CD14-positive monocyte (primary cell): ENCODE results near the gene BAIAP2L2. TPM values are rescaled to one million over a fixed set of nuclear protein-coding genes. Genes with fewer than 3 reads are reported as not detected.

Experiments used
- DNase-seq, 3 donors: peaks; one replicate each; pipeline ENCODE4 v3.0.0-alpha.2; 2011 to 2022
- H2AFZ ChIP-seq: 2 replicates; pipeline ENCODE4 v1.6.0; 2012; ENCODE audit warnings: mild to moderate bottlenecking, low read depth, low read length, inconsistent platforms; ENCODE audit not compliant: insufficient read depth, poor library complexity, severe bottlenecking
- H3K27ac ChIP-seq, 2 donors: 1 replicate in 1 of 2; 2 replicates in 1 of 2; pipeline ENCODE4 v1.5.1; 2012 to 2013; ENCODE audit warnings: low read length in 2 of 2, control low read depth in 1 of 2, inconsistent platforms in 1 of 2, low read depth in 1 of 2, mild to moderate bottlenecking in 1 of 2
- H3K27me3 ChIP-seq, 2 donors: one replicate each; pipeline versions ENCODE4 v1.6.0 to v1.6.1; 2011 to 2013; ENCODE audit warnings: low read length in 2 of 2; ENCODE audit not compliant: control insufficient read depth in 2 of 2, insufficient read depth in 2 of 2
- H3K36me3 ChIP-seq, 2 donors: replicated peaks in 1 of 2; 1 replicate in 1 of 2; 2 replicates in 1 of 2; pipeline versions ENCODE4 v1.5.1 to v1.6.1; 2012 to 2013; ENCODE audit warnings: low read length in 2 of 2, control low read depth in 1 of 2, inconsistent platforms in 1 of 2, mild to moderate bottlenecking in 1 of 2; ENCODE audit not compliant: insufficient read depth in 2 of 2, control insufficient read depth in 1 of 2
- H3K4me1 ChIP-seq, 2 donors: 1 replicate in 1 of 2; 2 replicates in 1 of 2; pipeline versions ENCODE4 v1.5.1 to v1.6.1; 2012 to 2013; ENCODE audit warnings: low read length in 2 of 2, control low read depth in 1 of 2, inconsistent platforms in 1 of 2, mild to moderate bottlenecking in 1 of 2, moderate library complexity in 1 of 2; ENCODE audit not compliant: insufficient read depth in 2 of 2, control insufficient read depth in 1 of 2
- H3K4me2 ChIP-seq: replicated peaks from 2 replicates; pipeline ENCODE3; 2012; ENCODE audit warnings: low read length, moderate library complexity, mild to moderate bottlenecking; ENCODE audit not compliant: poor library complexity, severe bottlenecking; ENCODE audit errors: extremely low read depth
- H3K4me3 ChIP-seq, 3 experiments: fragments of 200-600 bp in 1 of 3; sonication (generic) in 1 of 3; replicated peaks in 1 of 3; 1 replicate in 2 of 3; 2 replicates in 1 of 3; pipeline ENCODE4 v1.5.1; 2011 to 2013; ENCODE audit warnings: low read length in 3 of 3, mild to moderate bottlenecking in 3 of 3, control low read depth in 2 of 3, low read depth in 2 of 3, inconsistent platforms in 1 of 3, moderate library complexity in 1 of 3
- H3K79me2 ChIP-seq: 2 replicates; pipeline ENCODE4 v1.6.0; 2012; ENCODE audit warnings: mild to moderate bottlenecking, control low read depth, inconsistent platforms, low read length, moderate library complexity; ENCODE audit not compliant: insufficient read depth
- H3K9ac ChIP-seq: 2 replicates; pipeline ENCODE4 v1.6.0; 2017; ENCODE audit warnings: low read length, mild to moderate bottlenecking; ENCODE audit not compliant: insufficient read depth, poor library complexity, severe bottlenecking
- H3K9me3 ChIP-seq, 2 donors: replicated peaks in 1 of 2; 1 replicate in 1 of 2; 2 replicates in 1 of 2; pipeline versions ENCODE4 v1.5.1 to v1.6.1; 2012 to 2013; ENCODE audit warnings: low read length in 2 of 2, control low read depth in 1 of 2; ENCODE audit not compliant: control insufficient read depth in 1 of 2, insufficient read depth in 1 of 2
- H4K20me1 ChIP-seq: 2 replicates; pipeline ENCODE4 v1.6.0; 2012; ENCODE audit warnings: mild to moderate bottlenecking, low read length, control low read depth, moderate library complexity; ENCODE audit not compliant: insufficient read depth
- H3K27ac Mint-ChIP-seq, 7 donors: one replicate each; pipeline ENCODE4 v1.8.0; 2020; ENCODE audit warnings: mild to moderate bottlenecking in 7 of 7, mixed read lengths in 7 of 7, moderate library complexity in 6 of 7, inconsistent platforms in 2 of 7
- H3K27me3 Mint-ChIP-seq, 3 donors: one replicate each; pipeline ENCODE4 v1.8.0; 2021 to 2022; ENCODE audit warnings: low read depth in 3 of 3, mild to moderate bottlenecking in 3 of 3, mixed read lengths in 3 of 3, moderate library complexity in 3 of 3, inconsistent platforms in 1 of 3
- H3K36me3 Mint-ChIP-seq, 2 donors: one replicate each; pipeline ENCODE4 v1.8.0; 2020; ENCODE audit warnings: mixed read lengths in 2 of 2, inconsistent platforms in 1 of 2, mild to moderate bottlenecking in 1 of 2
- H3K4me1 Mint-ChIP-seq: one replicate; pipeline ENCODE4 v1.8.0; 2020; ENCODE audit warnings: mild to moderate bottlenecking, mixed read lengths
- H3K4me3 Mint-ChIP-seq, 2 donors: one replicate each; pipeline ENCODE4 v1.8.0; 2020; ENCODE audit warnings: mild to moderate bottlenecking in 2 of 2, mixed read lengths in 2 of 2, moderate library complexity in 1 of 2
- H3K9me3 Mint-ChIP-seq, 7 donors: one replicate each; pipeline ENCODE4 v1.8.0; 2020 to 2022; ENCODE audit warnings: mixed read lengths in 7 of 7, mild to moderate bottlenecking in 6 of 7, moderate library complexity in 6 of 7, inconsistent platforms in 2 of 7
- CTCF ChIP-seq: fragments of 200-600 bp; IDR thresholded peaks from one replicate; pipeline ENCODE4 v1.8.0; 2022; ENCODE audit warnings: antibody characterized with exemption, mild to moderate bottlenecking
- WGBS: methylation state at CpG from one replicate; pipeline ENCODE4 v1.1.5; 2013; ENCODE audit warnings: missing lambda C conversion rate; ENCODE audit not compliant: insufficient coverage; 5-methylcytosine and 5-hydroxymethylcytosine counted together
- intact Hi-C, 2 donors: fragments of 100-400 bp; cut with micrococcal nuclease; formaldehyde crosslinking; loops; one replicate each; pipeline versions ENCODE4 v1.15.0 to v1.15.1; 2023
- polyA plus RNA-seq, 3 donors: library from polyadenylated mRNA; depleted of rRNA in 1 of 3; unstranded in 2 of 3; stranded (reverse) in 1 of 3; fragments of 300-500 nt in 2 of 3; fragments of >200 nt in 1 of 3; fragmentation: Illumina TruSeq in 2 of 3; gene quantifications; 1 replicate in 2 of 3; 2 replicates in 1 of 3; pipeline ENCODE4 v1.2.3, GENCODE V29; 2012 to 2021

The BAIAP2L2 gene
- polyA plus RNA-seq, 3 donors: 0.11 TPM; not detected in 2

- no peak overlapping the region for H3K4me3 Mint-ChIP-seq
- Histone ChIP-seq H3K27me3 (no peaks in the 10 kb centered on the region), H3K79me2 (no peaks in the 10 kb centered on the region), H2AFZ (no peak overlapping the region), H3K27ac (no peak overlapping the region), H3K9ac (no peak overlapping the region), H3K4me2 (no peak overlapping the region), H4K20me1 (no peaks in the 10 kb centered on the region), H3K4me1 (no peaks in the 10 kb centered on the region), H3K4me3 (no peak overlapping the region), H3K36me3 (peaks cover 58 to 62% of the 10 kb centered on the region in 2 donors), H3K9me3 (no peaks in the 10 kb centered on the region)
- no peaks in the 10 kb centered on the region for H3K4me1 Mint-ChIP-seq
- WGBS: 98% methylated on average over 25 of the region's 25 CpGs
- intact Hi-C loops: loop anchor here in 1 of 2 donors (5.0 kb wide), 1 partner anchor 40 kb away; the partner anchor contains the start of gene BAIAP2L2
- peaks cover 0 to 2% (median 0%) of the 10 kb centered on the region in 7 donors for H3K9me3 Mint-ChIP-seq
- no peak for TF ChIP-seq CTCF
- peaks cover 0 to 5% (median 1%) of the 10 kb centered on the region in 3 donors for H3K27me3 Mint-ChIP-seq
- no peak for DNase-seq
- H3K27ac Mint-ChIP-seq: peak overlapping the region in 1 of 7 donors; percentile 19
- peaks cover 35 to 62% of the 10 kb centered on the region in 2 donors for H3K36me3 Mint-ChIP-seq
Measured at GRCh38 chr22:38072322-38073149, 37.9 kb downstream of the BAIAP2L2 start.

GRCh38 chr22:38071421-38072321, 38.8 kb downstream of the BAIAP2L2 start:
- Histone ChIP-seq H3K4me3 (no peak overlapping the region), H3K4me1 (no peaks in the 10 kb centered on the region), H3K4me2 (no peak overlapping the region), H3K36me3 (peaks cover 64 to 65% of the 10 kb centered on the region in 2 donors), H4K20me1 (no peaks in the 10 kb centered on the region), H2AFZ (no peak overlapping the region), H3K27me3 (no peaks in the 10 kb centered on the region), H3K27ac (no peak overlapping the region), H3K9ac (no peak overlapping the region), H3K79me2 (no peaks in the 10 kb centered on the region), H3K9me3 (no peaks in the 10 kb centered on the region)
- peaks cover 36 to 69% of the 10 kb centered on the region in 2 donors for H3K36me3 Mint-ChIP-seq
- peaks cover 0 to 5% (median 1%) of the 10 kb centered on the region in 3 donors for H3K27me3 Mint-ChIP-seq
- WGBS: 98% methylated on average over 20 of the region's 22 CpGs
- H3K27ac Mint-ChIP-seq: peak overlapping the region in 1 of 7 donors; percentile 19
- intact Hi-C loops: loop anchor here in 1 of 2 donors (5.0 kb wide), 1 partner anchor 41 kb away; the partner anchor contains the start of gene BAIAP2L2
- DNase-seq: no peak
- no peaks in the 10 kb centered on the region for H3K4me1 Mint-ChIP-seq
- TF ChIP-seq CTCF: no peak
- no peak overlapping the region for H3K4me3 Mint-ChIP-seq
- H3K9me3 Mint-ChIP-seq: peaks cover 0 to 2% (median 0%) of the 10 kb centered on the region in 7 donors
